Liver (tissue), 9 donors: Measurements from ENCODE around the gene HIF3A. TPM values are rescaled to one million over a fixed set of nuclear protein-coding genes. Genes with fewer than 3 reads are reported as not detected.
"Not testable (repeated sequence)": the region's sequence is repeated elsewhere in the genome, so short reads cannot be mapped to it uniquely, and the experiment has no call there.

Experiments
- DNase-seq: peaks from one replicate; pipeline ENCODE4 v3.0.0-alpha.2; 2017; ENCODE audit warnings: low spot score
- H3K27ac ChIP-seq, 2 donors: one replicate each; pipeline ENCODE4 v1.7.0; 2013; ENCODE audit warnings: inconsistent platforms in 2 of 2, low read length in 2 of 2, control low read depth in 1 of 2, low read depth in 1 of 2, mild to moderate bottlenecking in 1 of 2
- H3K27me3 ChIP-seq, 4 donors: one replicate each; pipeline versions ENCODE4 v1.6.1 to v1.7.0; 2013; ENCODE audit warnings: low read length in 3 of 4, inconsistent platforms in 1 of 4, mild to moderate bottlenecking in 1 of 4, moderate library complexity in 1 of 4; ENCODE audit not compliant: control insufficient read depth in 4 of 4, insufficient read depth in 4 of 4
- H3K36me3 ChIP-seq, 4 donors: one replicate each; pipeline versions ENCODE4 v1.6.1 to v1.7.0; 2013; ENCODE audit warnings: low read length in 3 of 4, mild to moderate bottlenecking in 3 of 4, low read depth in 1 of 4, moderate library complexity in 1 of 4; ENCODE audit not compliant: control insufficient read depth in 4 of 4, insufficient read depth in 3 of 4
- H3K4me1 ChIP-seq, 4 donors: one replicate each; pipeline versions ENCODE4 v1.6.1 to v1.7.0; 2013; ENCODE audit warnings: low read length in 3 of 4, mild to moderate bottlenecking in 3 of 4, moderate library complexity in 1 of 4; ENCODE audit not compliant: control insufficient read depth in 4 of 4, insufficient read depth in 4 of 4
- H3K4me3 ChIP-seq, 3 donors: one replicate each; pipeline versions ENCODE4 v1.6.1 to v1.7.0; 2013; ENCODE audit warnings: low read length in 3 of 3, control low read depth in 1 of 3, low read depth in 1 of 3, mild to moderate bottlenecking in 1 of 3
- H3K9ac ChIP-seq, 2 donors: one replicate each; pipeline ENCODE4 v1.7.0; 2013; ENCODE audit warnings: low read length in 2 of 2, mild to moderate bottlenecking in 2 of 2, moderate library complexity in 2 of 2, control low read depth in 1 of 2, low read depth in 1 of 2
- H3K9me3 ChIP-seq, 4 donors: one replicate each; pipeline versions ENCODE4 v1.6.1 to v1.7.0; 2013; ENCODE audit warnings: low read length in 3 of 4; ENCODE audit not compliant: control insufficient read depth in 4 of 4
- EGR1 ChIP-seq, 2 donors: IDR thresholded peaks; 2 replicates each; pipeline ENCODE4 v1.6.1; 2016 to 2018; ENCODE audit warnings: antibody characterized with exemption in 2 of 2, low read depth in 2 of 2
- FOXA1 ChIP-seq: IDR thresholded peaks from 2 replicates; pipeline ENCODE4 v1.6.1; 2016; ENCODE audit warnings: antibody characterized with exemption
- FOXA2 ChIP-seq: IDR thresholded peaks from 2 replicates; pipeline ENCODE4 v1.6.1; 2016; ENCODE audit warnings: antibody characterized with exemption
- GABPA ChIP-seq, 2 donors: IDR thresholded peaks in 1 of 2; conservative IDR thresholded peaks in 1 of 2; 2 replicates each; pipeline ENCODE4 v1.6.1; 2016; ENCODE audit warnings: antibody characterized with exemption in 2 of 2, mild to moderate bottlenecking in 1 of 2, moderate library complexity in 1 of 2
- JUND ChIP-seq, 2 donors: IDR thresholded peaks; 2 replicates each; pipeline ENCODE4 v1.6.1; 2016; ENCODE audit warnings: antibody characterized with exemption in 2 of 2
- NR2F2 ChIP-seq: IDR thresholded peaks from 2 replicates; pipeline ENCODE4 v1.6.1; 2016; ENCODE audit warnings: antibody characterized with exemption
- RAD21 ChIP-seq, 2 donors: IDR thresholded peaks; 2 replicates each; pipeline ENCODE4 v1.6.1; 2016; ENCODE audit warnings: antibody characterized with exemption in 2 of 2, mild to moderate bottlenecking in 2 of 2
- RXRA ChIP-seq, 2 donors: IDR thresholded peaks; 2 replicates each; pipeline ENCODE4 v1.6.1; 2017 to 2018; ENCODE audit warnings: antibody characterized with exemption in 2 of 2, mild to moderate bottlenecking in 1 of 2
- YY1 ChIP-seq: IDR thresholded peaks from 2 replicates; pipeline ENCODE4 v1.6.1; 2016; ENCODE audit warnings: antibody characterized with exemption, mild to moderate bottlenecking
- WGBS: extraction: QIAGEN DNeasy Blood & Tissue Kit; methylation state at CpG from one replicate; pipeline ENCODE4 v1.1.7; 2013; 5-methylcytosine and 5-hydroxymethylcytosine counted together
- polyA plus RNA-seq, 2 donors: library from polyadenylated mRNA; stranded (reverse) in 1 of 2; unstranded in 1 of 2; fragments of 200-250 nt in 1 of 2; fragments of >200 nt in 1 of 2; fragmentation: Nextera tagmentation in 1 of 2; extraction: Ambion mirVana in 1 of 2; gene quantifications; one replicate each; pipeline versions ENCODE4 v1.2.1 to v1.2.3, GENCODE V29; 2013 to 2015
- total RNA-seq, 2 donors: library from RNA; depleted of rRNA; stranded (reverse); fragments of >200 nt; gene quantifications; one replicate each; pipeline ENCODE4 v1.2.3, GENCODE V29; 2014
- TF ChIP-seq, protein P1 (sequence below): IDR thresholded peaks from 2 replicates; pipeline ENCODE4 v1.6.1; 2016; ENCODE audit warnings: antibody characterized with exemption, mild to moderate bottlenecking
- TF ChIP-seq, protein P2 (sequence below): fragments of 150-350 bp; IDR thresholded peaks from 2 replicates; pipeline ENCODE4 v1.5.1; 2017; ENCODE audit warnings: improper control_type of control experiment, low read depth, low read length; ENCODE audit not compliant: missing input control
- TF ChIP-seq, protein P3 (sequence below): IDR thresholded peaks from 2 replicates; pipeline ENCODE4 v1.6.1; 2016; ENCODE audit warnings: antibody characterized with exemption
- donor health status: healthy.
- donor health status: healthy.
- donor health status: healthy.
- donor health status: healthy.
- donor health status: healthy.

Gene HIF3A
- total and polyA plus RNA-seq, 4 donors: 2.2 to 20.5 (median 6.8) TPM

DNA sequence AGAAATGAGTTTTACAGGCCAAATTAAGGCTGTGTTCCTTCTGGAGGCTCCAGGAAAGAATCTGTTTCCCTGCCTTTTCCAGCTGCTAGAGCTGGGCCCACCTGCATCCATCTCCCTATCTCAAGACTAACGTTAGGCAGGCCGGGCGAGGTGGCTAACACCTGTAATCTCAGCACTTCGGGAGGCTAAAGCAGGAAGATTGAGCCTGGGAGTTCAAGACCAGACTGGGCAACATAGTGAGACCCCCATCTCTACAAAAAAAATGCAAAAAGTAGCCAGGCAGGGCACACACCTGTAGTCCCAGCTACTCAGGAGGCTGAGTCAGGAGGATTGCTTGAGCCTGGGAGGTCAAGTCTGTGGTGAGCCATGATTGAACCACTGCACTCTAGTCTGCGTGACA is 14.6 kb downstream of the HIF3A start (continued):
- TF ChIP-seq, protein P1, sequence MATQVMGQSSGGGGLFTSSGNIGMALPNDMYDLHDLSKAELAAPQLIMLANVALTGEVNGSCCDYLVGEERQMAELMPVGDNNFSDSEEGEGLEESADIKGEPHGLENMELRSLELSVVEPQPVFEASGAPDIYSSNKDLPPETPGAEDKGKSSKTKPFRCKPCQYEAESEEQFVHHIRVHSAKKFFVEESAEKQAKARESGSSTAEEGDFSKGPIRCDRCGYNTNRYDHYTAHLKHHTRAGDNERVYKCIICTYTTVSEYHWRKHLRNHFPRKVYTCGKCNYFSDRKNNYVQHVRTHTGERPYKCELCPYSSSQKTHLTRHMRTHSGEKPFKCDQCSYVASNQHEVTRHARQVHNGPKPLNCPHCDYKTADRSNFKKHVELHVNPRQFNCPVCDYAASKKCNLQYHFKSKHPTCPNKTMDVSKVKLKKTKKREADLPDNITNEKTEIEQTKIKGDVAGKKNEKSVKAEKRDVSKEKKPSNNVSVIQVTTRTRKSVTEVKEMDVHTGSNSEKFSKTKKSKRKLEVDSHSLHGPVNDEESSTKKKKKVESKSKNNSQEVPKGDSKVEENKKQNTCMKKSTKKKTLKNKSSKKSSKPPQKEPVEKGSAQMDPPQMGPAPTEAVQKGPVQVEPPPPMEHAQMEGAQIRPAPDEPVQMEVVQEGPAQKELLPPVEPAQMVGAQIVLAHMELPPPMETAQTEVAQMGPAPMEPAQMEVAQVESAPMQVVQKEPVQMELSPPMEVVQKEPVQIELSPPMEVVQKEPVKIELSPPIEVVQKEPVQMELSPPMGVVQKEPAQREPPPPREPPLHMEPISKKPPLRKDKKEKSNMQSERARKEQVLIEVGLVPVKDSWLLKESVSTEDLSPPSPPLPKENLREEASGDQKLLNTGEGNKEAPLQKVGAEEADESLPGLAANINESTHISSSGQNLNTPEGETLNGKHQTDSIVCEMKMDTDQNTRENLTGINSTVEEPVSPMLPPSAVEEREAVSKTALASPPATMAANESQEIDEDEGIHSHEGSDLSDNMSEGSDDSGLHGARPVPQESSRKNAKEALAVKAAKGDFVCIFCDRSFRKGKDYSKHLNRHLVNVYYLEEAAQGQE: no peak
- TF ChIP-seq, protein P2, sequence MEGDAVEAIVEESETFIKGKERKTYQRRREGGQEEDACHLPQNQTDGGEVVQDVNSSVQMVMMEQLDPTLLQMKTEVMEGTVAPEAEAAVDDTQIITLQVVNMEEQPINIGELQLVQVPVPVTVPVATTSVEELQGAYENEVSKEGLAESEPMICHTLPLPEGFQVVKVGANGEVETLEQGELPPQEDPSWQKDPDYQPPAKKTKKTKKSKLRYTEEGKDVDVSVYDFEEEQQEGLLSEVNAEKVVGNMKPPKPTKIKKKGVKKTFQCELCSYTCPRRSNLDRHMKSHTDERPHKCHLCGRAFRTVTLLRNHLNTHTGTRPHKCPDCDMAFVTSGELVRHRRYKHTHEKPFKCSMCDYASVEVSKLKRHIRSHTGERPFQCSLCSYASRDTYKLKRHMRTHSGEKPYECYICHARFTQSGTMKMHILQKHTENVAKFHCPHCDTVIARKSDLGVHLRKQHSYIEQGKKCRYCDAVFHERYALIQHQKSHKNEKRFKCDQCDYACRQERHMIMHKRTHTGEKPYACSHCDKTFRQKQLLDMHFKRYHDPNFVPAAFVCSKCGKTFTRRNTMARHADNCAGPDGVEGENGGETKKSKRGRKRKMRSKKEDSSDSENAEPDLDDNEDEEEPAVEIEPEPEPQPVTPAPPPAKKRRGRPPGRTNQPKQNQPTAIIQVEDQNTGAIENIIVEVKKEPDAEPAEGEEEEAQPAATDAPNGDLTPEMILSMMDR: no peak
- TF ChIP-seq NR2F2 (no peak), FOXA2 (no peak), RAD21 (IDR thresholded peaks at IDR 0.05) (no peak), FOXA1 (no peak)

DNA sequence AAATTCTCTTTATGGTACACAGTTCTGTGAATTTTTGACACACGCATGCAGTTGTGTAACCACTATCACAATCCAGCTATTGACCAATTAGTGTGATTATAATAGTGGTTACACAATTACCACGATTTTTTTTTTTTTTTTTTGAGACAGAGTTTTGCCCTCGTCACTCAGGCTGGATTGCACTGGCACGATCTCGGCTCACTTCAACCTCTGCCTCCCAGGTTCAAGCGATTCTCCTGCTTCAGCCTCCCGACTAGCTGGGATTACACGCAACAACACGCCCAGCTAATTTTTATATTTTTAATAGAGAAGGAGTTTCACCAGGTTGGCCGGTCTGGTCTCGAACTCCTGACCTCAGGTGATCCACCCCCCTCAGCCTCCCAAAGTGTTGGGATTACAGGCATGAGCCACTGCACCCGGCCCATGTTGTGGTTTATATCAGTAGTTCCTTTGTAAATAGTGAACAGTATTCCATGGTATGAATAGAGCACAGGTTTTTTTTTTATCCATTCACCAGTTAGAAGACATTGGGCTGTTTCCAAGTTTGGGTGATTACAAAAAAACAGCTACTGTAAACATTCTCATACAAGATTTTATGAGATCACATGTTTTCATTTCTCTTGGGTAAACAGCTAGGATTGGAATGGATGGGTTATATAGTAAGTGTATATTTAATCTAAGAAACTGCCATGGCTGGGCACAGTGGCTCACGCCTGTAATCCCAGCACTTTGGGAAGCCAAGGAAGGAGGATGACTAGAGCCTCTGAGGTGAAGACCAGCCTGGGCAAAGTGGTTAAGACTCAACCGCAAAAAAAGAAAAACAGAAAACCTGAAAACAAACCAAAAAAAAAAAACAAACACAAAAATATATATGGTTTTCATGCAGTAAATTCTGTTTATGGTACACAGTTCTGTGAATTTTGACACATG is 17.0 kb downstream of the HIF3A start:
- H3K4me3 ChIP-seq, H3K9me3 ChIP-seq, H3K27me3 ChIP-seq, H3K4me1 ChIP-seq, H3K27ac ChIP-seq, H3K36me3 ChIP-seq, DNase-seq, H3K9ac ChIP-seq: not testable (repeated sequence)
- whole genome bisulfite sequencing: 56% methylated on average over 14 of the region's 14 CpGs

DNA sequence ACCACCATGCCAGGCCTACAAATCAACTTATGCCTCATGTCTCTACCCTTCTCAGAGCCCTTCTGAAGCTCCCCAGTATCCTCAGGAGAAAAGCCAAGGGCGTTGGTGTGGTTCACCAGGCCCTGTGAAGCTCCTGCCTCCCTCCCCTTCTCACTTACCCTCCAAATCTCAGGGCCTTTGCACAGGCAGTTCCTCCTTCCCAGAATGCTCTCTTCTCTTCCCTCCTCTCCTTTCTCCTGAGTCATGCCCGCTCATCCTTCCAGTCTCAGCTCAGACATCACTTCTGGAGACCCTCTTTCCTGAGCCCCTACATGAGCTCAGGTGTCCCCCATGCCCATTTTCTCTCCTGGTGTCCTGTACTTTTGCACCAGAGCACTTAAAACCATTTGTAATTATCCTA is 20.5 kb downstream of the HIF3A start:
- no peaks in the 10 kb centered on the region for H3K27me3 ChIP-seq
- H3K9me3 ChIP-seq: no peaks in the 10 kb centered on the region
- H3K9ac ChIP-seq: no peak overlapping the region
- no peak overlapping the region for H3K4me3 ChIP-seq
- no peaks in the 10 kb centered on the region for H3K36me3 ChIP-seq
- 80% methylated on average over 2 of the region's 2 CpGs for WGBS
- H3K4me1 ChIP-seq: no peaks in the 10 kb centered on the region
- no peak for DNase-seq
- H3K27ac ChIP-seq: no peak overlapping the region
- TF ChIP-seq EGR1 (IDR thresholded peaks at IDR 0.05; ENCODE audit: low read depth in 2 of 2): no peak
- TF ChIP-seq NR2F2: no peak
- TF ChIP-seq FOXA1: no peak
- no peak for TF ChIP-seq YY1
- TF ChIP-seq, protein P1: no peak
- no peak for TF ChIP-seq GABPA (IDR thresholded peaks at IDR 0.05 in 1 of 2, conservative IDR thresholded peaks at IDR 0.05 in 1 of 2)
- no peak for TF ChIP-seq JUND (IDR thresholded peaks at IDR 0.05)
- TF ChIP-seq, protein P3, sequence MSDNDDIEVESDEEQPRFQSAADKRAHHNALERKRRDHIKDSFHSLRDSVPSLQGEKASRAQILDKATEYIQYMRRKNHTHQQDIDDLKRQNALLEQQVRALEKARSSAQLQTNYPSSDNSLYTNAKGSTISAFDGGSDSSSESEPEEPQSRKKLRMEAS: no peak
- TF ChIP-seq FOXA2: no peak
- no peak for TF ChIP-seq RXRA (IDR thresholded peaks at IDR 0.05)
